Neuron (in vitro differentiated cells): ENCODE results near the gene MYZAP.
A peak's percentile ranks its signal among the peaks of the same experiment; 100 is the strongest.

Source experiments
- H2AFZ ChIP-seq: one replicate; pipeline ENCODE4 v1.6.1; 2013; ENCODE audit warnings: low read depth, mild to moderate bottlenecking, inconsistent platforms, low read length, moderate library complexity
- H3K27me3 ChIP-seq: one replicate; pipeline ENCODE4 v1.6.1; 2013; ENCODE audit warnings: low read length; ENCODE audit not compliant: insufficient read depth
- H3K36me3 ChIP-seq: one replicate; pipeline ENCODE4 v1.6.1; 2013; ENCODE audit warnings: low read length; ENCODE audit not compliant: insufficient read depth
- H3K4me1 ChIP-seq: one replicate; pipeline ENCODE4 v1.6.1; 2013; ENCODE audit warnings: low read length; ENCODE audit not compliant: insufficient read depth
- H3K4me3 ChIP-seq: 2 replicates; pipeline ENCODE4 v1.5.1; 2013; ENCODE audit warnings: mild to moderate bottlenecking, low read length, moderate library complexity
- H3K9me3 ChIP-seq: one replicate; pipeline ENCODE4 v1.6.1; 2013; ENCODE audit warnings: low read length

MYZAP gene

DNA sequence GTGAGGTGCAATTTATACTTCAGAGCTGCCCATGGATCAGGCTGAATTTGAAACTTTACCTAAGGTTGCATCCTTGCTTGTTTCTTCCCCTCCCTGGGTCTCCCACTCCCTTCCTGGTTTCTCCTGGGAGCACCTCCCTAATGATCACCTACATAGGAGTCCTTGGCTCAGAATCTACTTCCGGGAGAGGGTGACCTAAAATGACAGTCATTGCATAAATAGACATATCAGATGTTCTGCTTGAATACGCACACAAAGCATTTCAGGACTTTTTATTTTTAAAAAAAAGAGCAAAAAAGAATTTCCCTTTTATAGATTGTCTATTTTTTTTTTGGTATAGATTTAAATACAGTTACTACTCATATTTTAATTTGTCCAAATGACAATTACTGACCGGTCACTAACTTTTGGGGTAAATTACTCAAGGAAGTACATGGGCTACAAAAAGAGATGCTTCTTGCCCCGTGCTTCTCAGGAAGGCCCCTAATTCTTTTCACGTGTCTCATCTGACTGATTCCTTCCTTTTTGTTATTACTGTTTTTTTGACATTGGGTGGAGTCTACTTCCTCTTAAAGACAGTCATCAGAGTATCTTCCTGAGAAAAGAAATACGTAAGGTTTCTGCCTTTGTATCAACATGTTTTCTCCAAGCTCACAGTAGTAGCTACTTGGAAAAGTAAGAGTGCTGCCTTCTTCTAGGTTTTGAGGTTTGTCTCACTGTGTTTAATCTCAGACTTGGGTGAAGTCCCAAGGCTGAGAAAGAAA lies 4.9 kb upstream of the MYZAP start:
- no peak overlapping the region for H3K4me3 ChIP-seq
- no peaks in the 10 kb centered on the region for H3K36me3 ChIP-seq
- H2AFZ ChIP-seq: no peak overlapping the region
- H3K9me3 ChIP-seq: no peaks in the 10 kb centered on the region
- peaks cover 43% of the 10 kb centered on the region for H3K27me3 ChIP-seq
- H3K4me1 ChIP-seq: no peaks in the 10 kb centered on the region

DNA sequence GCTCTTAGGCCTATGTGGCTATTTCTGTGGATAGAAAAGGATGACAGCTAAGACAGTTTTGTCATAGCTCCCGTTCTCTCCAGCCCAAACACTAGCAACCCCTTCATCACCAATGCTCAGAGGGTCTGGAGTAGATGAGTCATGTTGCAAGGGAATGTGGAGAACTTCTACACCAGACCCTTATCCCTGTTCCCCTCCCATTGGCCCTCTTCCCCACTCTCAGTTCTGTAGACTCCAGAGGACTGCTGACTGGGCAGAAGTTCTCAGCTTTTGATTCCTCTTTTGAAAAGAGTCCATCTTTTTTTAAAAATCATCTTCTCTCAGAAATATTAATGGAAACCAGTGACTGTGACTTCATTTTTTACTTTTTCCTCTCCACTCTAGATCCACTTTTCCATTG lies 2.4 kb upstream of the MYZAP start:
- Histone ChIP-seq H3K27me3 (peaks cover 65% of the 10 kb centered on the region), H2AFZ (no peak overlapping the region), H3K4me3 (no peak overlapping the region), H3K4me1 (no peaks in the 10 kb centered on the region), H3K9me3 (peaks cover 3% of the 10 kb centered on the region), H3K36me3 (no peaks in the 10 kb centered on the region)

DNA sequence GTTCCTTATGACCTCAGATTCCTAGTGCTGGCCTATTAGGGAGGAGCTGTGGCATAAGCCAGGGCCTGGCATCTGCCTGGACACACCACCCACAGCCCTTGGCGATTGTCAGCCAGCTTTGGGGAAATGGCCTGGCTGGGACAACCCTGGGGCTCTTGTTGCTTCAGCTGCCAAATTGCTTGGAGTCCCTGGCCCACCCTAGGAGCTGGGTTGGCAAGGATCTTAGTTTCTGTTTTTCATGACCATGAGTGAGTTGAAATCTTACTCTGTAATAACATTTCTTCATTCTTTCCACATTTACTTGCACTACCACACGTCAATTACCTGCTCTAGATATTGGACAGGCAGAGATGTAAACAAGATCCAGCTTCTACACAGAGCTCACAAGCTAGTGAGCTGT lies 1.9 kb upstream of the MYZAP start:
- Histone ChIP-seq H3K27me3 (peaks cover 65% of the 10 kb centered on the region), H3K4me1 (no peaks in the 10 kb centered on the region), H3K36me3 (no peaks in the 10 kb centered on the region), H3K4me3 (no peak overlapping the region), H3K9me3 (peaks cover 3% of the 10 kb centered on the region), H2AFZ (no peak overlapping the region)

DNA sequence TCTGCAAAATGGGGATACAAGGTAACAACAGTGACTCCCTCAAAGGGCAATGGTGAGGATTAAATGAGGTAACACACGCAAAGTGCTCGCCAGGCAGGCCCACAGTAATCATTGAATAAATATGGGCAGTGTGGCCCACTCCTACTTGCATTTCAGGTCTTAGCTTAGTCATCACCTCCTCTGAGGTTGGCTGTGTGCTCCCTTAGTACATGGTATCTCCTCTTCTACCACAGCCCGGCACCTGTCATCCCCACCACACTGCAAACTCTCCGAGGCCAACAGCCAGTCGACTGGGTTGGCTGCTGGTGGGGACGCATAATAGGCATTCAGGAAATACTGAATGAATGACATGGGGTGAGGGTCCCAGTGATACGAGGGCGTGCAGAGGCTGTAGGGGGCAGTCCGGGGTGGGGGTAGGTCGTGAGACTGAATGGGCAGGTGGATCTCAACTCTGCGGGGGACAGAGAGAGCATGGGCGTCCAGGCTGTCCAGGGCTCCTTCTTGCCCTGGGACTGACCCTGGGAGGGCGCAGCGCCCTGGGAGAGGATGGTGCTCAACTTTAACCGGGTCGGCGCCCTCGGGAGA lies 375 bp upstream of the MYZAP start:
- H3K36me3 ChIP-seq: no peaks in the 10 kb centered on the region
- H2AFZ ChIP-seq: no peak overlapping the region
- peaks cover 3% of the 10 kb centered on the region for H3K9me3 ChIP-seq
- H3K4me3 ChIP-seq: peak overlapping the region; percentile 20
- peaks cover 68% of the 10 kb centered on the region for H3K27me3 ChIP-seq
- H3K4me1 ChIP-seq: no peaks in the 10 kb centered on the region

DNA sequence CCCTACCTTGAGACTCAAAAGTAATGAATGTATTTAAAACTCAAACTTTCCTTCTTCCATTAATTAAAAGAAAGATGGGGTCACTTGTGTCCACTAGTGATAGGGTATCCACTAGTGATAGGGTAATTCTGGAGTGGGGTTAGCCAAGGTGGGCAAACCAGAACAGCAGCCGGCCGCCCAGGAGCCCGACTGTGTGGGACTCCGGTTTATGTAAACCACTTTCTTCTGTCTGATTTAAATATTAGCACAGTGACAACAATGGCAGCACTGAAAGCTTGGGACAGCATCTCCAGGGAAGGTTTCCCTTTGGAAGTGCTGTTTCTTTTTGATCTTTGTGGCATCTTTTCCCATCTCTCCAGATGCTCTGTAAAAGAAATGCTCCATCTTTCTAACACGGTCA lies 722 bp downstream of the MYZAP start:
- H3K4me1 ChIP-seq: no peaks in the 10 kb centered on the region
- H3K27me3 ChIP-seq: peaks cover 70% of the 10 kb centered on the region
- peaks cover 3% of the 10 kb centered on the region for H3K9me3 ChIP-seq
- no peak overlapping the region for H2AFZ ChIP-seq
- H3K4me3 ChIP-seq: no peak overlapping the region
- H3K36me3 ChIP-seq: no peaks in the 10 kb centered on the region

DNA sequence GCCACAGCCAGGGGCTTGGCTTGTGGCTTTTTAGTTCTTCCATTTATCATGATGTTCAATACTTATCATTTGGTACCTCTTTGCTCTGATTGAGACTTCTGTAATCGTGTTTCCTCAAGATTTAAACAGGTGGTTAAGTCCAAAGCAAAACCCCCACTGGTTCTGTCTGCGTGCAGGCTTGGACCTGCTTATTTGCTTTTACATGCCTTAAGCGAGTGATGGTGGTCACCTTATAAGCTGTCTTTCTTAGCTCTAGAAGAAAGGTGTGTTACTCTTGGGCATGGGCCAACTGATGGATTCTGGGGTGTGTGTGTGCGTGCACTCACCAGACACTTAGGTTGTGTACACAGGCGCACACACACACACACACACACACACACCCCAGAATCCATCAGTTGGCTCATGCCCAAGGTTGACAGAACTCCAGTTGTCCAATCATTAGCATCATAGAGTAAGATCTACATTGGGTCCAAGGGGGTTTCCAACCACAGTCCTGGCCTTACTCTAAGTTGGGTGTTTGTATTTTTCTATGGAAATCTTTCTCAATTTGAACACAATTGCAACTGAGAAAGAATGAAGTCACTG lies 1.2 kb downstream of the MYZAP start:
- H3K36me3 ChIP-seq: no peaks in the 10 kb centered on the region
- no peak overlapping the region for H3K4me3 ChIP-seq
- H2AFZ ChIP-seq: no peak overlapping the region
- peaks cover 65% of the 10 kb centered on the region for H3K27me3 ChIP-seq
- H3K9me3 ChIP-seq: peaks cover 3% of the 10 kb centered on the region
- no peaks in the 10 kb centered on the region for H3K4me1 ChIP-seq

DNA sequence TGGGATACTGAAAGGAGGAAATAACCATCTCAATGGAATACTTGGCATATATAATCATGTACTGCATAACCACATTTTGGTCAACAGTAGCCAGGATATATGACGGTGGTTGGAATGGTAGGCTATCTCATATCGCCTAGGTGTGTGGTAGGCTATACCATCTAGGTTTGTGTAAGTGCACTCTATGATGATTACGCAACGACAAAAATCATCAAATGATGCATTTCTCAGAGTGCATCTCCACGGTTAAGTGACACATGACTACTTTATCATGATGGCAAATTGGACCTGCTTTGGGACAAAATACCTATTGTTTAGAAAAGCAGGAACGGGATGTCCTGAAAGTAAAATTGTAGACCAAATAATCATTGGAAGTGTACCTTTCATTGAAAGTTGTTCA lies 2.8 kb downstream of the MYZAP start:
- H3K4me3 ChIP-seq: no peak overlapping the region
- no peaks in the 10 kb centered on the region for H3K36me3 ChIP-seq
- H2AFZ ChIP-seq: no peak overlapping the region
- H3K27me3 ChIP-seq: peaks cover 65% of the 10 kb centered on the region
- H3K9me3 ChIP-seq: peaks cover 3% of the 10 kb centered on the region
- H3K4me1 ChIP-seq: no peaks in the 10 kb centered on the region

DNA sequence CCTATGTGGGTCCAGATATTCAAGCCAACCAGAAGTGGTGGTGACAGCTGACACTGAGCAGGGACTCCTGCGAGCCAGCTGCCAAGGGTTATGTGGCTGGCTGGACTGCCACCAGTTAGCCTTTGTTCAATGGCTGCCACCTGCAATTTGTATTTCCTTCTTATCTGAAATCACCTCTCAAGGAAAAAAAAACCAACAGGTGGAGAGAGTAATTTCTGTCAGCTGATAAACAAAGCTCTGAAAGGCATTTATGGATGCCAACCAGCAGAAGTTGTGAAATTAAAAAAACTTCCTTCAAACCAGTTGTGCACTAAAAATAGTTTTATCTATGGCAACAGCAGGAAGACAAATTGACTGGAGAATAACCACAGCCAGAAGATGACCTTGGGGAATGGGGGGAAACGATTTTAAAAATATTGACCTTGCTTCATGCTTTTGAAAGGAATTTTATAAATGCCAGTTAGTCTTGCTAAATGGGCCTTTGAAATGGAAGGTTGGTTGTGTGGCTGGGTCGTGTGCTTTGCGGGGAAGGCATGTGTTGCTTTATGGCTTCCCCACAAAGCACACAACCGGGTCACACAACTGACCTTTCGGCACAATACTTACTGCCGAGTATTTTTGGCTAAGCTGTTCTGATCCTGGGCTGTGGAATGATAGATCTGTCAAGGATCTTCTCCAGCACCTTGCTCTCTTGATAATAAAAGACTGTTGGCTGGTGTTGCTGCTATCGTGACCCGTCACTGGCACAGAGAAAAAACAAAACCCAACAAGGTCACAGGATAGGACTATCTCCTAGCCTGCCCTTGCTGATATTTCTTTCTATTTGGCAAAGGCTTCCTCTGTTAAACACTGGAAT lies 3.5 kb downstream of the MYZAP start:
- Histone ChIP-seq H2AFZ (no peak overlapping the region), H3K4me3 (no peak overlapping the region), H3K27me3 (peaks cover 59% of the 10 kb centered on the region), H3K9me3 (peaks cover 3% of the 10 kb centered on the region), H3K4me1 (no peaks in the 10 kb centered on the region), H3K36me3 (no peaks in the 10 kb centered on the region)

DNA sequence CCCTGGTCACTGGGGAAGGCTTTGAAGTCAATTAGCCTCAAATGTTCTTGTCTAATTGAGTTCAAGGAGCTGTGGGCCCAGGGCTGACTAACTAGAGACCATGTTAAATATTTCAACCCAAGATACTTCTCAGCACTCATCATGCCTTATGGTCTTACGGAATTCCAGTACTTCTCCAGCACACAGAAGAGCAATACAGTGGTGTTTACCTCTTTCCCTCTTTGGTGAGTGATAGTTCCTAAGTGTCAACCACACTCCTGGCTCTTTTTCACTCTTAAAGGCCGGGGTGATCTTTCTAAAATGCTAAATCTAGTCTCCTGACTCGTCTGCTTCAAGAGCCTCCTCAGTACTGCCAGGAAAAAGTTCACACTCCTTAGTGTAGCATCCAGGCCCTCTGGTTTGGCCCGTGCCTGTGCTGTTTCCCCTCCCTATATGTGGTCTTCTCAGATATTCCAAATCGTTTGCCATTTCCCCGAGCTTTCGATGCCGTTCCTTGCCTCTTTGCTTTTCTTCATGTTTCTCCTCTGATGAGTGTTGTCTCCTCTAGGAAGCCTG lies 4.7 kb downstream of the MYZAP start:
- Histone ChIP-seq H3K36me3 (no peaks in the 10 kb centered on the region), H3K9me3 (peaks cover 3% of the 10 kb centered on the region), H3K4me1 (no peaks in the 10 kb centered on the region), H3K4me3 (no peak overlapping the region), H2AFZ (no peak overlapping the region), H3K27me3 (peaks cover 50% of the 10 kb centered on the region)

DNA sequence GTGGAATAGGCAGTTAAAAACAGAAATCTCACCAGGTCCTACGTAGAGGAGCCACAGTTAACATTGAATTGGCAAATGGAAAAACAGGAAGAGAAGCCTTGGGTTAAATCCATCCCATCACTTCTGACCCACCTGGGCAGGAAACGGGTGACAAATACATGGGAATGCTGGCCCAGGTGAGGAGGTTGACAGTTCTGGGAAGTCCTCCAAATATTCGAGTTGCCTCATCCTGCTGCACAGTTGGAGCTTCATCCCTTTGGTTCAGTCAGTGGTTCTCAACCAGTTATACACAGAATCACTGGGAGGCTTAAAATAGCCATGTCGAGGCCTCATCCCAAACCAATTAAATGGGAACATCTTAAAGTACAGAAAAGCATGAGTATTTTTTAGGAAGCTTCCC lies 5.3 kb downstream of the MYZAP start:
- no peak overlapping the region for H3K4me3 ChIP-seq
- peaks cover 3% of the 10 kb centered on the region for H3K9me3 ChIP-seq
- H3K27me3 ChIP-seq: peaks cover 45% of the 10 kb centered on the region
- H2AFZ ChIP-seq: no peak overlapping the region
- H3K4me1 ChIP-seq: no peaks in the 10 kb centered on the region
- no peaks in the 10 kb centered on the region for H3K36me3 ChIP-seq

DNA sequence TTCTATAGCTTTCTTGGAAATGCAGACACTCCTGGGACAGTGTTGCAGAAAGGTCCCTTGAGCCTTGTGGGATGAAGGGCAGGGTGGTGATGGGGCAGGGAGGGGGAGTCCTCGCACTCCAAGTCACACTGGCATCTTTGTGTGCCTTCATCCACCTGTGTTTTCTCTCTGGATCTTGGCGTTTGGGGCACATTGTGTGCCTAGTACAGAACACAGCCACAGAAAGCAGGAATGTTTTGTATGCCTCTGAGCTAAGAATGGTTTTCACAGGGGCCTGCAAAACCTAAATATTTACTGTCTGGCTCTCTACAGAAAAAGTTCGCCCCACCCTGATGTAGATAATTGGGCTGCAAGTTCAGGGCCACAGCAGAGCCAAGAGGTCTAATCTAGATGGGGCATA lies 5.7 kb downstream of the MYZAP start:
- no peak overlapping the region for H2AFZ ChIP-seq
- H3K4me3 ChIP-seq: no peak overlapping the region
- H3K4me1 ChIP-seq: no peaks in the 10 kb centered on the region
- H3K36me3 ChIP-seq: no peaks in the 10 kb centered on the region
- H3K27me3 ChIP-seq: peaks cover 41% of the 10 kb centered on the region
- peaks cover 3% of the 10 kb centered on the region for H3K9me3 ChIP-seq

DNA sequence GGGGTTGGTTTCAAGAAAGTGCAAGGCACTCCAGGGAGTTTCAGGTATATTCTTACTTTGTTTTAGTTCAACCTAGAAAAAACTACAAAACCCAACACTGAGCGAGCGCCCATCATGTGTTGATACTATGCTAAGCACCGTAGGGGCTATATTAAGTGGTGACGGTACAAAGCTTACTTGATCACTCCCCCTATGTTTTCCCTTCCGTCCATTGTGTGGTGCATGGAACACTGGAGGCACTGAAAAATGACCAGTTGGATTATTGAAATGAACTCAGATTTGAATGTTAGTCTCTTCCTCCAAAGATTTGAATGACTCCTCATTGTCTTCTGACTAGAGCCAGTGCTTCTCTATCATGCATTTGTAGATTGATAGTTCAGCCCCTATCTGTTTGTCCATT lies 6.6 kb downstream of the MYZAP start:
- no peaks in the 10 kb centered on the region for H3K9me3 ChIP-seq
- peaks cover 31% of the 10 kb centered on the region for H3K27me3 ChIP-seq
- no peak overlapping the region for H2AFZ ChIP-seq
- no peak overlapping the region for H3K4me3 ChIP-seq
- H3K36me3 ChIP-seq: no peaks in the 10 kb centered on the region
- no peaks in the 10 kb centered on the region for H3K4me1 ChIP-seq
